Middle frontal gyrus (tissue), 1 donor: ENCODE results near the gene ODAD3.

Source experiments
- DNase-seq: peaks from one replicate; pipeline ENCODE4 v3.0.0-alpha.2; 2015; ENCODE audit warnings: low spot score; ENCODE audit errors: extremely low spot score

Gene ODAD3

DNA sequence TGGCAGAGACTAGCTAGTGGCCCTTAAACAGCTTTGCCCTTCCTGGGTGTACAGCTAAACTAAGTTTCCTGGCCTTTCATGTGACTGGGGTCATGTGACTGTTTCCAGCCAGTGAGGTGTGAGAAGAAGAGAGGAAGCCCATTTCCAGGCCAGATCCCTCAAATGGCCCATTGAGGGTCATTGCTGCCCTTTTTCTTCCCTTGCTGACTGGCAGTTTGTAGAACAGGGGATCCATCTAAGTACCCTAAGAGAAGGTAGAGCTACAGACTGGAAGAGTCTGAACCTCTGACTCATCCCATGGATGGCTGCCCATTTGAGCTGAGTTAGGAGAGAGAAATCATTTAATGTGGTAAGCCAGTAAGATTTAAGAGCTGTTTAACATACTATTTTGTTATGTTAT is 57.7 kb downstream of the ODAD3 start:
- DNase-seq: no peak

DNA sequence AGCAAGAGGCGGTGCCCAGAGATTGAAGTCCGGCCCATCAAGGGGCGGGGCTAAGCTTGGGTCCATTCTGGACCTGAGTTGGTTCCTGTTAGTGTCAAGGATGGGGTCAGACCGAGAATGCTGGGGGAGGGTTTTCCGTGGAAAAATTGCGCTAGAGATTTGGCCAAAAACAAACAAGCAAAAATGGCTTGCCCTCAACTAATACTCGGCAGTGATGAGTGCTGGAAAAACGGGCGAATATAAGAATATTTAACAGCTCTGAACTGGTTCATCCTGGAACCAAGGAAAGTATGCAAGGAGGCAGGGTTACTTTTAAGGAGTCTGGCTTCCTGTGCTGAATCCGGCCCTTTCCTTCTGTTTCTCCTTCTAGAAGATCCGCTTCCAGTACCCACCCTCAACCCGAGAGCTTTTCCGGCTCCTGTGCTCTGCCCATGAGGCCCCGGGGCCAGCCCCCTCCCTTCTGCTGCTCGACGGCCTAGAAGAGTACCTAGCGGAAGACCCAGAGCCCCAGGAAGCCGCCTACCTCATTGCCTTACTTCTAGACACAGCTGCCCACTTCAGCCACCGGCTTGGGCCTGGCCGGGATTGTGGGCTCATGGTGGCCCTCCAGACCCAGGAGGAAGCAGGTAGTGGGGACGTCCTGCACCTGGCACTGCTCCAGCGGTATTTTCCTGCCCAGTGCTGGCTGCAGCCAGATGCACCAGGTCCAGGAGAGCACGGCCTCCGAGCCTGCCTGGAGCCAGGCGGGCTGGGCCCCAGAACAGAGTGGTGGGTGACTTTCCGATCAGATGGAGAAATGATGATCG is 59.6 kb downstream of the ODAD3 start:
- no peak for DNase-seq

DNA sequence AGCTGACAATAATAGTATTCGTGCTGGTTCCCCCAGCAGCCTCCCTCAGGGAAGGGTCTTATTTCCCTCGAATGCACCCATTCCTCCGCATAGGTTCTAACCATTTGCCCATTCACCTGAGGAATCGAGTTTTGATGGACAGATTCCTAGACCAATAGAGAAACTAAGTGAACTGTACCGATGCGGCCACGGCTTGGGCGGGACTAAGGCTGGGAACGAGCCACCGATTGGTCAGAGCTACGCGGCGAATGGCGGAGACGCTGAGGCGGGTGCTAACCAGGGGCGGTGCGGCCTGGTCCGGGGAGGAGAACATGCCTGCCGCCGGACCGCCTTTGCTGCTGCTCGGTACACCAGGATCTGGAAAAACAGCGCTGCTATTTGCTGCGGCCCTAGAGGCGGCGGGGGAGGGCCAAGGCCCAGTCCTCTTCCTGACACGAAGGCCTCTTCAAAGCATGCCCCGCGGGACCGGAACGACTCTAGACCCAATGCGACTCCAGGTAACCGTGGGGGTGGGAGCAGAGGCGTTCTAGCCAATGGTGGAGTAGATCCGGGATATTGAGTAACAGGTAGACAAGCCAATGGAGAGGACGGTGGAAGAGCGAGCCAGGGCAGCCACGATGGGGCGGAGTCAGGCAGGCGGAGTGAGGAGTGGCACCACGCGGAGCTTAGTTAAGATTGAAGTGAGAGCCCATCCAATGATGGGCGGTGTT is 60.3 kb downstream of the ODAD3 start, which contains the start of gene SWSAP1:
TSS of gene SWSAP1 (plus strand) at position 234 of the 710 bp plus-strand sequence. CDS start at position 249, 15 bp downstream.
- DNase-seq: peak; percentile 98

DNA sequence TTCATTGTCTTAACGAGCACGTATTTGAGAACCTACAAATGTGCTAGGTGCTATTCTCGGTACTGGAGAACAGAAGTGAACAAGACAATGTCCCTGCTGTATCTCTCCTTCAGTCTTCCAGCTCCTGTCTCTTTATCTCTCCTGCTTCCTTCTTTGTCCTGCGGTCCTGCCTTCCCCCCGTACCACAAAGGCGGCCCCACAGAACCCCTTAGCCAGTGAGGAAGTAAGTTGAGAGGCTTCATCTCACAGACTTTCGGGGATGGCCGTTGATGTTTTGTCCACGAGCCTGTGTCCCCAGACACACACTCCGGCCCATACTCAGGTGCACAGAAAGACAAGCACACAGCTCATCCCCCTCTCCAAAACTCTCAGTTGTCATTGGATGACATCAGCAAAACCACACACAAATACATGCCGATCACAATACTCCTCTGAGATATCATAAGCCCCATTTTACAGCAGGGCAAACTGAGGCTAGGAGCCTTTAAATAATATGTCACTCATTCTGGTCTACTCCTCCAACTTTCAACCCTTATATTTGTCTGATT is 61.0 kb downstream of the ODAD3 start:
- no peak for DNase-seq

DNA sequence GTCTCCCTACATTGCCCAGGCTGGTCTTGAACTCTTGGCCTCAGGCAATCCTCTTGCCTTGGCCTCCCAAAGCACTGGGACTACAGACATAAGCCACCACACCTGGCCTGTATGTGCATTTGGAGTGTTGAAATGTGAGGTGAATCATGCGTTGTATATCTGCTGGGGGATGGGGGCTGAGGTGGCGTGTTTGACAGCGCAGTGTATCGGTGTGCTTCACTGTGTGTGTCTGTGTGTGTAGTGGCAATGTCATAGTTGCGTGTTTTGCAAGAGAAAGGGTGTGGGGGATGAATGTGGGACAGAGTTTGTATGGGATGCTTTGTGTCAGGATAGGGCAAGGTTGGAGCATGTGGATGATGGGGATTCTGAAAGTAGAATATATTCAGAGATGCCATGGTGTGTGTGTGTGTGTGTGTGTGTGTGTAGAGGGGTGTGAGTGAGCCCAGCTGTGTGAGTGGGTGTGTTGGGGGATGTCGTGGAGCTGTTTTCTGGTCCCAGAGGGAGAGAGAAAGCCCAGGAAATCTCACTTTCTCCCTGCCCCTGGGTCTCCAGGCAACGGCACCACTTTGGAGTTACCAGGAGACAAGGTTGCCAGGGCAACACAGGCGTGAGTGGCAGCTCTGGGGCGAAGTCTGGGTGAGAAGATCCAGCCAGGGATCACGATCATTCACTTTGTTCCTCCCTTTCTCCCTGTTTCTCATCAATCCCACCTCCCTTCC is 61.6 kb downstream of the ODAD3 start:
- DNase-seq: peak; percentile 63

DNA sequence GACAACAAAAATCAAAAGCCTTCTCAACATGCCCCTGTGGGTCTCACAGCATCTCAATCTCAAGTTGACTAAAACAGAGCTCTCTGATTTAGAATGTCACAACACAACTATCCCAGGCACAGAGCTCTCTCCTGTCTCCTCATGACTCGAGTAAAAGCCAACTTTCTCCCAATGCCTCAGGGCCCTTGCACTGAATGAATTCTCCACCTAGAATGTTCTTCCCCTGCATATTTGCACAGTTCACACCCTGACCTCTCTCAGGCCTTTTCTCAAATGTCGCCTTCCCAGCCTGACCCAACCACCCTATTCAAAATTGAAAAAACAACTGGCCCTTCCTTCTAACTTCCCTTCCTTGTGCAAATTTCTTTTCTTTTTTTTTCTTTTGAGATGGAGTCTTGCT is 64.2 kb downstream of the ODAD3 start:
- no peak for DNase-seq
